ENCODE measurements around the gene ARPC3.
A peak's percentile ranks its signal among the peaks of the same experiment; 100 is the strongest.
"Not testable (repeated sequence)": the region's sequence is repeated elsewhere in the genome, so short reads cannot be mapped to it uniquely, and the experiment has no call there.

ARPC3 gene

GRCh38 chr12:110431957-110432587 is 18.1 kb downstream of the ARPC3 start:
- ATAC-seq, result peak; percentile 67
- no peak overlapping the region for H3K4me3 Mint-ChIP-seq
- no peaks in the 10 kb centered on the region for H3K27me3 Mint-ChIP-seq
- H3K27ac Mint-ChIP-seq, result no peak overlapping the region
- no peaks in the 10 kb centered on the region for H3K9me3 Mint-ChIP-seq
- peaks cover 5% of the 10 kb centered on the region for H3K4me1 Mint-ChIP-seq
- DNase-seq, result peak; percentile 3 to 46

- not testable (repeated sequence) for H3K27me3 Mint-ChIP-seq, H3K9me3 Mint-ChIP-seq, H3K27ac Mint-ChIP-seq, ATAC-seq, H3K4me3 Mint-ChIP-seq, DNase-seq, H3K4me1 Mint-ChIP-seq
Measured at GRCh38 chr12:110429676-110430075, 20.5 kb downstream of the ARPC3 start.

DNA sequence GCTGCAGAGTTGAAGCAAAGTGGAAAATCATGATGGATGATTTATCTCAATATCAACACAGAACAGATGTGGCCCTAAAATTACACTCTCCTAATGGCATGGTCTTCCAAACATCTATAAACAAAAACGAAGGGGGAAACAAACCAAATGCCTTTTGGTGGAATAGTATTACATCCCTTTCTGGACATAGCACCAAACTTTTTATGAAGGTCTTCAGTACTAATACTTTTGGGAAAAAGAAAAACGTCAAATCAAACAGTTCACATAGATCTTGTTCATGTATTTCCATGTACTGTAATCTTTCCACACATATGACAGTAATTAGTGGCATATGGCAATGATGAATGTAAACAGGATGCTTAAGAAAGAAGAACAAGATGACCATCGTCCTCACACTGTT is 23.7 kb downstream of the ARPC3 start:
- H3K27me3 Mint-ChIP-seq, result no peaks in the 10 kb centered on the region
- DNase-seq (no peak), ATAC-seq (no peak)
- H3K27ac Mint-ChIP-seq, result no peak overlapping the region
- peaks cover 2% of the 10 kb centered on the region for H3K4me1 Mint-ChIP-seq
- no peak overlapping the region for H3K4me3 Mint-ChIP-seq
- no peaks in the 10 kb centered on the region for H3K9me3 Mint-ChIP-seq

- DNase-seq (no peak), ATAC-seq (no peak)
- Mint-ChIP-seq H3K9me3 (no peaks in the 10 kb centered on the region), H3K4me1 (no peaks in the 10 kb centered on the region), H3K27ac (peak overlapping the region in 1 of 2 donors; percentile 72), H3K4me3 (no peak overlapping the region), H3K27me3 (no peaks in the 10 kb centered on the region)
Measured at GRCh38 chr12:110424237-110424636, 25.9 kb downstream of the ARPC3 start.

DNA sequence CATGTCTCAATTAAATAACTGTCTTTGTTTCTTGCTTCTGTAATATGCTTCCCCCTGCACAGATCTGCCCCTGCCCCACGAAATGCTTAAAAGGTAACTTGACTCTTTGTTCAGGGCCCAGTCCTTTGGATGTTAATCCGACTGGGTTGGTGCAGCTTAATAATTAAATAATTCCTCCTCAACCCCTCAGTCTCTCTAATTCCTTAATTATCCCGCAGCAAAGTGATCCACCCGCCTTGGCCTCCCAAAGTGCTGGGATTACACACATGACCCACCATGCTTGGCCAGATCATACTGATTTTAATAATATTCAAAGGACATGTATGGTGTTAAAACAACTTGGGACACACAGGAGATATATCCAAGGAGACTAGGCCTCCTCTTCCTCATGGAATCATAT is 28.4 kb downstream of the ARPC3 start:
- H3K4me1 Mint-ChIP-seq, result no peaks in the 10 kb centered on the region
- no peak for ATAC-seq
- H3K27ac Mint-ChIP-seq, result no peak overlapping the region
- no peak overlapping the region for H3K4me3 Mint-ChIP-seq
- no peaks in the 10 kb centered on the region for H3K9me3 Mint-ChIP-seq
- H3K27me3 Mint-ChIP-seq, result no peaks in the 10 kb centered on the region
- no peak for DNase-seq

- H3K4me1 Mint-ChIP-seq, result no peaks in the 10 kb centered on the region
- DNase-seq (no peak), ATAC-seq (no peak)
- H3K27me3 Mint-ChIP-seq, result no peaks in the 10 kb centered on the region
- H3K9me3 Mint-ChIP-seq, result no peaks in the 10 kb centered on the region
- H3K27ac Mint-ChIP-seq, result no peak overlapping the region
- H3K4me3 Mint-ChIP-seq, result no peak overlapping the region
Measured at GRCh38 chr12:110421159-110421661, 28.9 kb downstream of the ARPC3 start.

GRCh38 chr12:110420644-110421043 is 29.5 kb downstream of the ARPC3 start:
- not testable (repeated sequence) for H3K27ac Mint-ChIP-seq, H3K4me3 Mint-ChIP-seq, H3K9me3 Mint-ChIP-seq, DNase-seq, H3K4me1 Mint-ChIP-seq, ATAC-seq, H3K27me3 Mint-ChIP-seq

- not testable (repeated sequence) for DNase-seq, H3K9me3 Mint-ChIP-seq, H3K27ac Mint-ChIP-seq, H3K4me1 Mint-ChIP-seq, ATAC-seq, H3K27me3 Mint-ChIP-seq, H3K4me3 Mint-ChIP-seq
Measured at GRCh38 chr12:110417113-110417512, 33.0 kb downstream of the ARPC3 start.

DNA sequence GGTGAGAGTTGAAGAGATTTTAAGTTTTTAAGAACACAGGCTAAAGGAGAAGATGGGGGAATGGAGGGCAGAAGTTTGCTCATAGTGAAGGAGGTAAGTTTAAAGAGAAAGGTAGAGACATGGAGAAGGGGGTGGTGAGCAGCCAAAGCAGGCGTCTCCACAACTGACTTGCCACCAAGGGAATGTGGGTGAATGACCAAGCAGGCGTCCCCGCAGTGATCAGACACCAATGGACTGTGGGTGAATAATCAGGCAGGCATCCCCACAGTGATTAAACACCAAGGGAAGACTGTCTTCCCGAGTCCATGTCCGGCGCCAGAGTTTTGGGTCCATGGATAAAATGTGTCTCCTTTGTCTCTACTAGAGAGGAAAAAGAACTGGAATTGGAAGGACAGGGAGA is 40.1 kb downstream of the ARPC3 start:
- H3K9me3 Mint-ChIP-seq, DNase-seq, H3K27me3 Mint-ChIP-seq, H3K4me3 Mint-ChIP-seq, ATAC-seq, H3K27ac Mint-ChIP-seq, H3K4me1 Mint-ChIP-seq: not testable (repeated sequence)

DNA sequence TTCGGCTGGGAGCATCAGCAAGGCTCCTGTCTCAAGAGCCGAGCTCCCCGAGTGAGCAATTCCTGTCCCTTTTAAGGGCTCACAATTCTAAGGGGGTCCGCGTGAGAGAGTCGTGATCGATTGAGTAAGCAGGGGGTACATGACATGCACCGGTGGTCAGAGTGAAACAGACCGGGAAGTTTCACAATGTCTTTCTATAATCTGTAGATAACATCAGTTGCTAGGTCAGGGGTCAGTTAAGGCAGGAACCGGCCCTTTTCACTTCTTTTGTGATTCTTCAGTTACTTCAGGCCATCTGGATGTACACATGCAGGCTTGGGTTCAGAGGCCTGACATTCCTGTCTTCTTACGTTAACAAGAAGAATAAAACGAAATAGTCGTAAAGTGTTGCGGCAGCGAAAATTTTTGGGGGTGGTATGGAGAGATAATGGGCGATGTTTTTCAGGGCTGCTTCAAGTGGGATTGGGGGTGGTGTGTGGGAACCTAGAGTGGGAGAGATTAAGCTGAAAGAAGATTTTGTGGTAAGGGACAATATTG is 44.9 kb downstream of the ARPC3 start:
- DNase-seq, H3K27ac Mint-ChIP-seq, H3K9me3 Mint-ChIP-seq, H3K4me3 Mint-ChIP-seq, ATAC-seq, H3K27me3 Mint-ChIP-seq: not testable (repeated sequence)
- peaks cover 15% of the 10 kb centered on the region for H3K4me1 Mint-ChIP-seq

DNA sequence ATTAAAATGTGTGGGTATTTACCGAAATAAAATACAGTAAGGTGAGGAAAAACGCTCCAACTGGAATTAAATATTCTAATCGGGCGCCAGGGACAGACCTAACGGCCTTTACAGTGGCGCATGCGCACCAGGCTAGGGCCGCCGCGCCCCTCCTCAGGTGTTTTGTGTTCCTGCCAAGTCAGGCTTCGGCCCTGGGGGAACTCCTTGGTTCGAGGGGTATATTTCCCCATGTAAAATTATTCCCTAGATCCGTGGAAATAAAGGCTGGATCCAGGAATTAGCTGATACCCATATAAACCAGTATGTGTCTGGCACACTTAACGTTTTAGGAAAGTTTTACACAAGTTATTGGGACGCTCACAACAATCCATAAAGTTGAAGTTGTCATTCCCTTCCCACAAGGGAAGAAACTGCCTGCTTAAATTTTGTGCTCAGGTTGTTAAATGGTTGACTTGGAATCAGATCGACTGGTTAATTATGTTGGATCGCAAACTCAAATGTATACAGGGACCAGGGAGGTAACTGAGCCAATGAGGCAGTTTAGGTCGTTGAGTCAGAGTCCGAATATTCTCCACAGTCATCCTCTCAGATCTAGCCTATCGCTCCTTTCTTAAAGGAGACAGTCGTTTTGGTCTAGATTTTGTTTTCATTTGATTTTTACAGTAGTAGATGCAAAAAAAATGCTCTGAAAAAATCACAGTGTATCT is 46.0 kb downstream of the ARPC3 start:
- peak; percentile 80 for ATAC-seq
- no peaks in the 10 kb centered on the region for H3K9me3 Mint-ChIP-seq
- H3K27me3 Mint-ChIP-seq, result no peaks in the 10 kb centered on the region
- peak overlapping the region; percentile 98 to 99 for H3K4me3 Mint-ChIP-seq
- peaks cover 21% of the 10 kb centered on the region for H3K4me1 Mint-ChIP-seq
- peak; percentile 76 to 82 for DNase-seq
- H3K27ac Mint-ChIP-seq, result peak overlapping the region; percentile 99 to 100

DNA sequence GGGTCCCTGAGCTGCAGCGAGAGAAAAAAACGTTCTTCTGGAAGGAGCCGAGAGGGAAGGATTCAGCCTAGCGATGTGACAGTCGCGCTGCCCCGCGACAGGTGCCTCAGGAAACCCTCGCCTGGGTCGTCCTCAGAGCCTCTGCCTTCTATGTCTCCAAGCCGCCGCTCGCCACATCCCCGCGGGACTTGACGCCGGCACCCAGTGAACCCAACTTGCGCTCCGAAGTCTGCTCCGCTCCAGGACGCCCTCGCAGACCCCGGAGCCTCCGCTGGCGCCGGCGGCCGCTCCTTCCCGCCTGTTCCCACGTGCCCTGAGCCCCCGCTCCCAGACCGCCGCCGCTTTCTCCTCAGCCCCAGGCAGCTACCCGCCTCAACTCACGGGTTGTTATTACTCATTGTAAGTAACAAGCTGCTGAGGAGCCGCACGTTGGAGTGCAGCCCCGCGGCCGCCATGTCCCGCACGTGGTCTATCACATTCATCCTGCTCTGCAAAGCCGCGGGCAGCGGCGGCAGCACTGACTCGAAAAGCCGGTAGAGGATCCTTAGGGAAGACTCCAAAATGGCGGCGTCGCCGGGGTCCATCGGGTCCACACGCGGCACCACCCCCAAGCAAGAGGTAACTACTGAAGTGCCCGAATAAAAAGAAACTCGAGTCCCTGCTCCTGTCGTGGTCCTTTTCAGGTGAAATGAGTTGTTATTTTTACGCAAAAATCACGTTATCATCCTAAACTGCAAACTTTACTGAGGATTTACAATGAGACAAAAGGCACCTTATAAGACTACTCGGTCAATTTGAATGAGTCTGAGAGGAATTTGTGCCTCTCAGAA is 46.8 kb downstream of the ARPC3 start, which contains the start of gene ANAPC7:
Gene ANAPC7 (minus strand): TSS at position 563 of the 830 bp plus-strand sequence. CDS start 81 bp downstream, at position 482.
- Mint-ChIP-seq H3K4me1 (peaks cover 21% of the 10 kb centered on the region), H3K4me3 (peak within 1 kb of the TSS; percentile 98 to 99), H3K27ac (peak within 1 kb of the TSS; percentile 99 to 100), H3K9me3 (no peaks in the 10 kb centered on the region), H3K27me3 (no peaks in the 10 kb centered on the region)
- peak; percentile 85 to 89 for DNase-seq
- ATAC-seq, result peak; percentile 95
